Glutamatergic neuron (in vitro differentiated cells): ENCODE results near the gene LHB. TPM values are rescaled to one million over a fixed set of nuclear protein-coding genes. Genes with fewer than 3 reads are reported as not detected.

ENCODE experiments used
- DNase-seq: peaks from one replicate; pipeline ENCODE4 v3.0.0; 2022
- H3K27ac Mint-ChIP-seq: one replicate; pipeline ENCODE4 v1.8.0; 2020; ENCODE audit warnings: mild to moderate bottlenecking, mixed read lengths, inconsistent platforms; ENCODE audit not compliant: unreplicated experiment
- H3K27me3 Mint-ChIP-seq: one replicate; pipeline ENCODE4 v1.8.0; 2020; ENCODE audit warnings: mild to moderate bottlenecking, moderate library complexity, mixed read lengths, inconsistent platforms; ENCODE audit not compliant: unreplicated experiment
- H3K36me3 Mint-ChIP-seq: one replicate; pipeline ENCODE4 v1.8.0; 2020; ENCODE audit warnings: mild to moderate bottlenecking, mixed read lengths, inconsistent platforms; ENCODE audit not compliant: unreplicated experiment
- H3K4me1 Mint-ChIP-seq: one replicate; pipeline ENCODE4 v1.8.0; 2020; ENCODE audit warnings: mild to moderate bottlenecking, low read depth, mixed read lengths, inconsistent platforms; ENCODE audit not compliant: unreplicated experiment
- H3K4me3 Mint-ChIP-seq: one replicate; pipeline ENCODE4 v1.8.0; 2020; ENCODE audit warnings: mild to moderate bottlenecking, mixed read lengths, inconsistent platforms; ENCODE audit not compliant: unreplicated experiment
- H3K9me3 Mint-ChIP-seq: one replicate; pipeline ENCODE4 v1.8.0; 2020; ENCODE audit warnings: mild to moderate bottlenecking, moderate library complexity, mixed read lengths, inconsistent platforms; ENCODE audit not compliant: unreplicated experiment
- total RNA-seq: library from RNA; stranded (reverse); fragmentation: NEBNext Ultra II Directional; extraction: Animal tissue kit (Norgen Biotek cat#: 25700); gene quantifications from one replicate; pipeline ENCODE4 v1.2.1, GENCODE V29; 2021; ENCODE audit not compliant: unreplicated experiment
- TF ChIP-seq, protein P1 (sequence below): fragments of 200-600 bp; sonication (generic); IDR thresholded peaks from one replicate; pipeline ENCODE4 v1.5.0; 2021; ENCODE audit not compliant: partially characterized antibody, unreplicated experiment

The LHB gene
- total RNA-seq, 1 donor from 2014 or later: not detected

DNA sequence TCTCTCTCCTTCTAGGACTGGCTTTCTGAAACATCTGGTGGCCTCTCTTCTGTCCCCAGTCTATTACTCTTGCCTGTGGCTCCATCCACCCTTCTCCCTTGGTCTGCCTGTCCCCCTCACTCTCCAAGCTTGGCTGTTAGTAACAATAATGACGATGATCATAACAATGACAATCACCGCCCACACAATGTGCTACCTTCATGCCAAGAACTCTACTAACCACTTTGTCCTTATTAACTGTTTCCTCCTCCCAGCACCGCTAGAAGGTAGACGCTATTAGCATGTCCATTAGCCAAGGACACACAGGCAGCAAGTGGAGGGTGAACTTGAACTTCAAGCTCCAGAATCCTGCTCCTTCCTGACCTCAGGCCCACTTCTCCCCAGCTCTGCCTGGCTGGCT, 26.5 kb downstream of the LHB start:
- Mint-ChIP-seq H3K27me3 (peaks cover 2% of the 10 kb centered on the region), H3K9me3 (peaks cover 14% of the 10 kb centered on the region), H3K27ac (peak overlapping the region; percentile 89), H3K4me3 (peak overlapping the region; percentile 100), H3K36me3 (no peaks in the 10 kb centered on the region), H3K4me1 (peaks cover 21% of the 10 kb centered on the region)
- TF ChIP-seq, protein P1, sequence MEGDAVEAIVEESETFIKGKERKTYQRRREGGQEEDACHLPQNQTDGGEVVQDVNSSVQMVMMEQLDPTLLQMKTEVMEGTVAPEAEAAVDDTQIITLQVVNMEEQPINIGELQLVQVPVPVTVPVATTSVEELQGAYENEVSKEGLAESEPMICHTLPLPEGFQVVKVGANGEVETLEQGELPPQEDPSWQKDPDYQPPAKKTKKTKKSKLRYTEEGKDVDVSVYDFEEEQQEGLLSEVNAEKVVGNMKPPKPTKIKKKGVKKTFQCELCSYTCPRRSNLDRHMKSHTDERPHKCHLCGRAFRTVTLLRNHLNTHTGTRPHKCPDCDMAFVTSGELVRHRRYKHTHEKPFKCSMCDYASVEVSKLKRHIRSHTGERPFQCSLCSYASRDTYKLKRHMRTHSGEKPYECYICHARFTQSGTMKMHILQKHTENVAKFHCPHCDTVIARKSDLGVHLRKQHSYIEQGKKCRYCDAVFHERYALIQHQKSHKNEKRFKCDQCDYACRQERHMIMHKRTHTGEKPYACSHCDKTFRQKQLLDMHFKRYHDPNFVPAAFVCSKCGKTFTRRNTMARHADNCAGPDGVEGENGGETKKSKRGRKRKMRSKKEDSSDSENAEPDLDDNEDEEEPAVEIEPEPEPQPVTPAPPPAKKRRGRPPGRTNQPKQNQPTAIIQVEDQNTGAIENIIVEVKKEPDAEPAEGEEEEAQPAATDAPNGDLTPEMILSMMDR: no peak
- DNase-seq: no peak

DNA sequence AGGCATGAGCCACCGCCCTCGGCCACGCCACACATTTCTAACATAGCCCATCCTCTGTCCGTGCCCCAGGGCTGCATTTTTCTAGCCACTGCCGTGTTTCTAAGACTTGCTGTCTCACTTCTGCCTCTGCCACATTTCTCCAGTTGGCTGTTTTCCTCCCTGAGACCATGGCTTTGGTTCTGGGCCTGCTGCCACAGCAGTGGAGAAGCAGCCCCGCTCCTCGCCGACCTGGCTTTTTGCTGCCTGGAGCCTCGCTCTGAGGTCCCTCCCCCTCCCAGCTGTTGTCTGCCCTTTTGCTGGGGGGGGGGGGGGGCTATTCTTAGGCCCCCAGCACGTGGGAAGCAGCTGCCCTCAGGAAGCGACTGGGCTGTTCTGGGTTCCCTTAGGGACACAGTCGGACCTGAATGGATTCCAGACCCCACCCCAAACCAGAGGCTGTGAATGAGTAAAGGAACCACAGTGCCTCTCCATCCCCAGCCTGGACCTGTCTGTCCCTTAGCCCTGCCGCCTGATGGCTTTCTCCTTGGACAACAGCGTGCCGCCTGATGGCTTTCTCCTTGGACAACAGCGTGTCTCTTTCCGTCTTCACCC, 27.1 kb downstream of the LHB start:
- DNase-seq: peak; percentile 52
- TF ChIP-seq, protein P1: no peak
- Mint-ChIP-seq H3K27me3 (peaks cover 2% of the 10 kb centered on the region), H3K27ac (peak overlapping the region; percentile 89), H3K4me1 (peaks cover 16% of the 10 kb centered on the region), H3K36me3 (no peaks in the 10 kb centered on the region), H3K4me3 (peak overlapping the region; percentile 100), H3K9me3 (peaks cover 14% of the 10 kb centered on the region)

- no peaks in the 10 kb centered on the region for H3K36me3 Mint-ChIP-seq
- peaks cover 9% of the 10 kb centered on the region for H3K4me1 Mint-ChIP-seq
- TF ChIP-seq, protein P1: no peak
- no peak for DNase-seq
- H3K9me3 Mint-ChIP-seq: peaks cover 14% of the 10 kb centered on the region
- peaks cover 2% of the 10 kb centered on the region for H3K27me3 Mint-ChIP-seq
- no peak overlapping the region for H3K27ac Mint-ChIP-seq
- peak overlapping the region; percentile 30 for H3K4me3 Mint-ChIP-seq
These were observed 28.0 kb downstream of the LHB start for GRCh38 chr19:48988860-48989259.

GRCh38 chr19:48988286-48988685, 28.6 kb downstream of the LHB start:
- Mint-ChIP-seq H3K27ac (no peak overlapping the region), H3K9me3 (peaks cover 14% of the 10 kb centered on the region), H3K4me1 (peaks cover 9% of the 10 kb centered on the region), H3K27me3 (peaks cover 2% of the 10 kb centered on the region), H3K36me3 (no peaks in the 10 kb centered on the region), H3K4me3 (no peak overlapping the region)
- TF ChIP-seq, protein P1: no peak
- no peak for DNase-seq

GRCh38 chr19:48987323-48987722, 29.6 kb downstream of the LHB start:
- Mint-ChIP-seq H3K36me3 (no peaks in the 10 kb centered on the region), H3K27ac (no peak overlapping the region), H3K9me3 (peaks cover 14% of the 10 kb centered on the region), H3K4me1 (peaks cover 9% of the 10 kb centered on the region), H3K27me3 (peaks cover 5% of the 10 kb centered on the region), H3K4me3 (no peak overlapping the region)
- DNase-seq: no peak
- TF ChIP-seq, protein P1: no peak
